IMR-90 (cell line): Measurements from ENCODE around the gene TACC2. TPM values are rescaled to one million over a fixed set of nuclear protein-coding genes. Genes with fewer than 3 reads are reported as not detected.

Experiments used
- ATAC-seq: fragments of 200-7000 bp; cut with Tn5 transposase; 2 replicates; pipeline ENCODE4 v1.9.1; 2020; ENCODE audit warnings: low read depth, mild to moderate bottlenecking, moderate library complexity
- BruUV-seq: library from RNA; stranded (reverse); fragments of 400-500 nt; replicated peaks from 2 replicates; lab custom pipeline; 2021; lab: Mats Ljungman, UMichigan
- CTCF ChIA-PET: fragments of 300-600 bp; formaldehyde crosslinking; extraction: SDS; loops from one replicate; lab custom pipeline; 2021; ENCODE audit warnings: antibody characterized with exemption; lab: Yijun Ruan, JAX
- POLR2A ChIA-PET: fragments of 300-600 bp; sonication (Branson Sonifier 250); formaldehyde crosslinking; loops from one replicate; lab custom pipeline; 2022; ENCODE audit warnings: antibody characterized with exemption; ENCODE audit not compliant: unreplicated experiment; lab: Charles Lee
- DNase-seq: peaks from one replicate; pipeline ENCODE4 v3.0.0; 2013
- H2AFZ ChIP-seq: replicated peaks from 2 replicates; pipeline ENCODE3; 2013; ENCODE audit warnings: low read length, mild to moderate bottlenecking; ENCODE audit not compliant: poor library complexity
- H2AK5ac ChIP-seq: 2 replicates; pipeline ENCODE4 v1.6.1; 2013; ENCODE audit warnings: low read depth, low read length, inconsistent platforms
- H2AK9ac ChIP-seq: replicated peaks from 2 replicates; pipeline ENCODE3; 2013; ENCODE audit warnings: mild to moderate bottlenecking, low read depth, low read length, moderate library complexity; ENCODE audit not compliant: poor library complexity
- H2BK120ac ChIP-seq: 2 replicates; pipeline ENCODE4 v1.6.1; 2013; ENCODE audit warnings: low read depth, low read length, inconsistent platforms
- H2BK15ac ChIP-seq: 3 replicates; pipeline ENCODE4 v1.6.1; 2013; ENCODE audit warnings: low read depth, low read length, inconsistent platforms
- H2BK20ac ChIP-seq: 2 replicates; pipeline ENCODE4 v1.6.1; 2013; ENCODE audit warnings: low read depth, mild to moderate bottlenecking, inconsistent platforms, low read length, moderate library complexity
- H2BK5ac ChIP-seq: 2 replicates; pipeline ENCODE4 v1.6.1; 2013; ENCODE audit warnings: mild to moderate bottlenecking, low read depth, low read length, inconsistent platforms; ENCODE audit not compliant: poor library complexity, severe bottlenecking
- H3K14ac ChIP-seq: replicated peaks from 2 replicates; pipeline ENCODE4 v1.6.1; 2013; ENCODE audit warnings: low read depth, low read length, inconsistent platforms
- H3K18ac ChIP-seq: 2 replicates; pipeline ENCODE4 v1.6.1; 2013; ENCODE audit warnings: low read depth, low read length, control low read depth
- H3K23ac ChIP-seq: 2 replicates; pipeline ENCODE4 v1.6.1; 2013; ENCODE audit warnings: low read depth, low read length, inconsistent platforms
- H3K27ac ChIP-seq: 2 replicates; pipeline ENCODE4 v1.5.1; 2013; ENCODE audit warnings: mild to moderate bottlenecking, control low read depth, low read length; ENCODE audit not compliant: insufficient read depth
- H3K27me3 ChIP-seq: 2 replicates; pipeline ENCODE4 v1.6.1; 2013; ENCODE audit warnings: low read length; ENCODE audit not compliant: control insufficient read depth, insufficient read depth
- H3K36me3 ChIP-seq: 2 replicates; pipeline ENCODE4 v1.6.1; 2013; ENCODE audit warnings: low read length, mixed read lengths; ENCODE audit not compliant: control insufficient read depth, insufficient read depth
- H3K4ac ChIP-seq: 2 replicates; pipeline ENCODE4 v1.6.1; 2013; ENCODE audit warnings: low read depth, low read length, inconsistent platforms
- H3K4me1 ChIP-seq: 2 replicates; pipeline ENCODE4 v1.6.1; 2013; ENCODE audit warnings: low read length, mixed read lengths; ENCODE audit not compliant: control insufficient read depth, insufficient read depth
- H3K4me2 ChIP-seq: 2 replicates; pipeline ENCODE4 v1.6.1; 2013; ENCODE audit warnings: low read depth, mild to moderate bottlenecking, control low read depth, low read length, moderate library complexity
- H3K4me3 ChIP-seq: 2 replicates; pipeline ENCODE4 v1.5.1; 2013; ENCODE audit warnings: low read depth, mild to moderate bottlenecking, control low read depth, low read length, moderate library complexity; ENCODE audit not compliant: insufficient read depth
- H3K56ac ChIP-seq: 2 replicates; pipeline ENCODE4 v1.6.1; 2013; ENCODE audit warnings: low read length, inconsistent platforms; ENCODE audit not compliant: insufficient read depth; ENCODE audit errors: extremely low read depth
- H3K79me1 ChIP-seq, 2 experiments: 2 replicates each; pipeline ENCODE4 v1.6.1; 2013; ENCODE audit warnings: low read length in 2 of 2, inconsistent platforms in 1 of 2, low read depth in 1 of 2
- H3K9ac ChIP-seq: 2 replicates; pipeline ENCODE4 v1.6.1; 2013; ENCODE audit warnings: low read depth, low read length, control low read depth
- H3K9me1 ChIP-seq: 2 replicates; pipeline ENCODE4 v1.6.1; 2013; ENCODE audit warnings: low read length, inconsistent platforms; ENCODE audit not compliant: insufficient read depth
- H3K9me3 ChIP-seq: 2 replicates; pipeline ENCODE4 v1.6.1; 2013; ENCODE audit warnings: low read length; ENCODE audit not compliant: control insufficient read depth, insufficient read depth
- H4K20me1 ChIP-seq: 2 replicates; pipeline ENCODE4 v1.6.1; 2013; ENCODE audit warnings: low read length, inconsistent platforms; ENCODE audit not compliant: insufficient read depth
- H4K5ac ChIP-seq: 2 replicates; pipeline ENCODE4 v1.6.1; 2013; ENCODE audit warnings: mild to moderate bottlenecking, low read depth, low read length, control low read depth
- H4K8ac ChIP-seq, 2 experiments: 2 replicates each; pipeline ENCODE4 v1.6.1; 2013; ENCODE audit warnings: low read depth in 2 of 2, low read length in 2 of 2, control low read depth in 1 of 2, inconsistent platforms in 1 of 2
- H4K91ac ChIP-seq: 2 replicates; pipeline ENCODE4 v1.6.1; 2013; ENCODE audit warnings: low read depth, low read length, inconsistent platforms; ENCODE audit not compliant: insufficient read depth
- BHLHE40 ChIP-seq: fragments of 150-350 bp; IDR thresholded peaks from 2 replicates; pipeline ENCODE4 v1.6.1; 2016; ENCODE audit warnings: mild to moderate bottlenecking, low read depth, low read length
- CEBPB ChIP-seq: IDR thresholded peaks from 2 replicates; pipeline ENCODE4 v1.6.1; 2012; ENCODE audit warnings: low read depth, low read length, improper control_type of control experiment
- CHD1 ChIP-seq: IDR thresholded peaks from 2 replicates; pipeline ENCODE4 v1.6.1; 2012; ENCODE audit warnings: low read depth, low read length, improper control_type of control experiment
- CTCF ChIP-seq: conservative IDR thresholded peaks from 2 replicates; pipeline ENCODE4 v1.5.1; 2012; ENCODE audit warnings: mild to moderate bottlenecking, low read depth, low read length, improper control_type of control experiment
- FOS ChIP-seq: fragments of 150-350 bp; IDR thresholded peaks from 2 replicates; pipeline ENCODE4 v1.6.1; 2016; ENCODE audit warnings: low read depth, low read length
- MAFK ChIP-seq: IDR thresholded peaks from 2 replicates; pipeline ENCODE4 v1.6.1; 2012; ENCODE audit warnings: low read depth, low read length, improper control_type of control experiment
- RFX5 ChIP-seq: IDR thresholded peaks from 2 replicates; pipeline ENCODE4 v1.8.0; 2012; ENCODE audit warnings: low read depth, mild to moderate bottlenecking, low read length, moderate library complexity
- WGBS, 2 experiments: methylation state at CpG; one replicate each; pipeline versions ENCODE4 v1.1.5 to v1.1.7; 2013; ENCODE audit warnings: missing lambda C conversion rate in 2 of 2; ENCODE audit not compliant: insufficient read length in 1 of 2; ENCODE audit errors: extremely low coverage in 2 of 2; 5-methylcytosine and 5-hydroxymethylcytosine counted together
- dilution Hi-C: fragments of 300-500 bp; cut with HindIII; formaldehyde crosslinking; loops from one replicate; pipeline ENCODE4 v1.14.3; 2018; ENCODE audit warnings: low sequenced_read_pairs; ENCODE audit not compliant: unreplicated experiment
- in situ Hi-C: fragments of 300-500 bp; cut with MboI; formaldehyde crosslinking; loops from 3 replicates; pipeline ENCODE4 v1.14.3; 2019; ENCODE audit warnings: low sequenced_read_pairs, inconsistent platforms, mixed read lengths
- intact Hi-C: fragments of 100-400 bp; cut with micrococcal nuclease; formaldehyde crosslinking; loops from 2 replicates; pipeline ENCODE4 v1.10.0; 2022
- polyA plus RNA-seq, 3 experiments: library from polyadenylated mRNA; depleted of rRNA; stranded (reverse); fragments of >200 nt; gene quantifications; 2 replicates each; pipeline ENCODE4 v1.2.3, GENCODE V29; 2012; ENCODE audit warnings: low replicate concordance in 1 of 3
- total RNA-seq: library from RNA; depleted of rRNA; stranded (reverse); fragments of >200 nt; gene quantifications from 2 replicates; pipeline ENCODE4 v1.2.3, GENCODE V29; 2012
- TF ChIP-seq, protein P1 (sequence below): fragments of 150-350 bp; IDR thresholded peaks from 2 replicates; pipeline ENCODE4 v1.6.1; 2016; ENCODE audit warnings: low read depth, mild to moderate bottlenecking, low read length, moderate library complexity, borderline replicate concordance

The TACC2 gene
- total and polyA plus RNA-seq, 2 of the 4 experiments (the other 2 are of a cell fraction) = 2.9 to 15.4 TPM

DNA sequence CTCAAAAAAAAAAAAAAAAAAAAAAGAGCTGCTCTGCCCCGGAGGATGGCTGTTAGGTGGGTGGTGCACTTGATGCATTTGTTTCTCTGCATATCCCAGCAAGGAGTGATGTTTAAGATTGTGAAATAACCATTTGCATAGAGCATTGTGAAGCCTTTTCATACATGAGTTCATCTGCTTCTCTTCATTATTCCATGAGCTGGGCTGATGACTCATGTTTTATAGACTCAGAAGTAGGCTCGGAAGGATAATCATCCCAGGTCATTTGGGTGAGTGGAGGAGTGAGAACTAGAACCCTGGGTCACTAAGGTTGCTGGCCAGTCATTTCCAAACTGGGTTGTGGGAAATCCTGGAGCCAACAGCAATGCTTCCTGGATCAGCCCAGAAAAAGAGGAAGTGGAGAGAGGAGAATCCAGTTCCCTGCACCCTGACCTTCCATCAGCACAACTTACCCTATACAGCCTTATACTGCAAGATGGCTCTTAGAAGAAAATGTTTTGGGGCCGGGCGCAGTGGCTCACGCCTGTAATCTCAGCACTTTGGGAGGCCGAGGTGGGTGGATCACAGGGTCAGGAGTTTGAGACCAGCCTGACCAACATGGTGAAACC is 45.3 kb downstream of the TACC2 start:
- intact Hi-C loops = no loop called here
- CTCF ChIA-PET = interaction anchor here (0.6 to 0.7 kb wide), 3 partner anchors 9 to 92 kb away, joined by 3 to 5 read pairs (median 3); no protein-coding TSS in a partner anchor

More for the DNA sequence above, 45.3 kb downstream of the TACC2 start:
- Histone ChIP-seq H4K8ac (no peak overlapping the region), H3K27ac (no peak overlapping the region), H4K20me1 (no peaks in the 10 kb centered on the region), H3K4me1 (no peaks in the 10 kb centered on the region), H3K36me3 (no peaks in the 10 kb centered on the region), H4K91ac (no peak overlapping the region), H3K23ac (no peak overlapping the region), H2AFZ (no peak overlapping the region), H2BK120ac (no peak overlapping the region), H3K9me3 (no peaks in the 10 kb centered on the region), H3K9ac (no peak overlapping the region), H2AK9ac (no peak overlapping the region), H2AK5ac (no peak overlapping the region), H4K5ac (no peak overlapping the region), H3K27me3 (peaks cover 14% of the 10 kb centered on the region), H2BK20ac (no peak overlapping the region), H3K79me1 (no peaks in the 10 kb centered on the region), H3K4me2 (no peak overlapping the region), H3K4me3 (no peak overlapping the region), H3K56ac (no peak overlapping the region), H3K18ac (no peak overlapping the region), H3K14ac (no peak overlapping the region), H2BK15ac (no peak overlapping the region), H3K9me1 (no peaks in the 10 kb centered on the region), H2BK5ac (no peak overlapping the region), H3K4ac (no peak overlapping the region)
- ATAC-seq = peak; percentile 54; the same call in 1 of the 2 replicates
- peak; percentile 61 for DNase-seq
- dilution Hi-C loops (no loop called here), in situ Hi-C loops (no loop called here)
- POLR2A ChIA-PET = no interaction called here
- no CpG with 5 or more reads among the region's 6 CpGs for WGBS, 2 experiments
- no TSS peak for BruUV-seq
- TF ChIP-seq RFX5 (no peak), MAFK (no peak), CTCF (no peak), BHLHE40 (no peak), CEBPB (peak; percentile 70), CHD1 (no peak), FOS (peak; percentile 52; the same call in 1 of the 2 replicates)
- TF ChIP-seq, protein P1, sequence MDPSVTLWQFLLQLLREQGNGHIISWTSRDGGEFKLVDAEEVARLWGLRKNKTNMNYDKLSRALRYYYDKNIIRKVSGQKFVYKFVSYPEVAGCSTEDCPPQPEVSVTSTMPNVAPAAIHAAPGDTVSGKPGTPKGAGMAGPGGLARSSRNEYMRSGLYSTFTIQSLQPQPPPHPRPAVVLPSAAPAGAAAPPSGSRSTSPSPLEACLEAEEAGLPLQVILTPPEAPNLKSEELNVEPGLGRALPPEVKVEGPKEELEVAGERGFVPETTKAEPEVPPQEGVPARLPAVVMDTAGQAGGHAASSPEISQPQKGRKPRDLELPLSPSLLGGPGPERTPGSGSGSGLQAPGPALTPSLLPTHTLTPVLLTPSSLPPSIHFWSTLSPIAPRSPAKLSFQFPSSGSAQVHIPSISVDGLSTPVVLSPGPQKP = no peak
